Lower leg skin (tissue), 4 donors: ENCODE results near the gene DOCK3. TPM values are rescaled to one million over a fixed set of nuclear protein-coding genes. Genes with fewer than 3 reads are reported as not detected.
"Not testable (repeated sequence)": the region's sequence is repeated elsewhere in the genome, so short reads cannot be mapped to it uniquely, and the experiment has no call there.

Experiments
- DNase-seq, 2 donors: peaks; one replicate each; pipeline ENCODE4 v3.0.0-alpha.2; 2019; ENCODE audit warnings: low spot score in 2 of 2
- H3K4me3 ChIP-seq: fragments of 200-600 bp; sonication (generic); 2 replicates; pipeline ENCODE4 v1.5.1; 2017; ENCODE audit warnings: mild to moderate bottlenecking, low read depth; ENCODE audit not compliant: poor library complexity, severe bottlenecking
- POLR2A ChIP-seq, 2 donors: fragments of 450-650 bp; IDR thresholded peaks; one replicate each; pipeline ENCODE4 v1.6.1; 2016 to 2017; ENCODE audit warnings: antibody characterized with exemption in 2 of 2, mild to moderate bottlenecking in 1 of 2, moderate library complexity in 1 of 2
- WGBS, 2 donors: methylation state at CpG; one replicate each; pipeline ENCODE4 v1.1.5; 2018; 5-methylcytosine and 5-hydroxymethylcytosine counted together
- intact Hi-C: fragments of 100-400 bp; cut with DNase I; formaldehyde crosslinking; loops from one replicate; pipeline ENCODE4 v1.15.0; 2023; ENCODE audit warnings: low total_unique reads
- total RNA-seq, 4 donors: library from RNA; depleted of rRNA; stranded (reverse); fragments of >200 nt; gene quantifications; one replicate each; pipeline ENCODE4 v1.1.0, GENCODE V29; 2016
- TF ChIP-seq, protein P1 (sequence below), 3 donors: fragments of 450-650 bp; IDR thresholded peaks; one replicate each; pipeline ENCODE4 v1.5.1; 2016; ENCODE audit warnings: antibody characterized with exemption in 3 of 3, mild to moderate bottlenecking in 3 of 3, moderate library complexity in 2 of 3

DOCK3 gene
- total RNA-seq, 4 donors from 2014 or later: 2.0 to 4.5 (median 3.0) TPM

DNA sequence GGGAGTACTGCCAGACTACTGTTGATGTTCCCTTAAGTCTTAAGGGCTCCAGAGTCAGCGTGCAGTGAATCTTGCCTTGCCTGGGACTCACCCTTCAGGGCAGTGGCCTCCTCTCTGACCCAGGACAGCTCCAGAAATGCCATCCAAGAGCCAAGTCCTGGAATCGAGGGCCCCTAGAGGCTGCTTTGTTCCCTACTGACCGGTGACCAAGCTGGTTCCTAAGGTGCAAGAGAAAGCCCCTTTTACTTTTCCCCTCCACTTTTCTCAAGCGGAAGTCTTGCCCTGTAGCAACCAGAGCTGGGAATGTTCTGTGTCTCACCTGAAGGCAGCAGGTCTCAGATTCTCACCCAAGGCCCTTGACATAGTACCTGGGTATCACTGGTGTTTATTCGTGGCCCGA lies 238.0 kb downstream of the DOCK3 start:
- H3K4me3 ChIP-seq: no peak overlapping the region
- TF ChIP-seq, protein P1, sequence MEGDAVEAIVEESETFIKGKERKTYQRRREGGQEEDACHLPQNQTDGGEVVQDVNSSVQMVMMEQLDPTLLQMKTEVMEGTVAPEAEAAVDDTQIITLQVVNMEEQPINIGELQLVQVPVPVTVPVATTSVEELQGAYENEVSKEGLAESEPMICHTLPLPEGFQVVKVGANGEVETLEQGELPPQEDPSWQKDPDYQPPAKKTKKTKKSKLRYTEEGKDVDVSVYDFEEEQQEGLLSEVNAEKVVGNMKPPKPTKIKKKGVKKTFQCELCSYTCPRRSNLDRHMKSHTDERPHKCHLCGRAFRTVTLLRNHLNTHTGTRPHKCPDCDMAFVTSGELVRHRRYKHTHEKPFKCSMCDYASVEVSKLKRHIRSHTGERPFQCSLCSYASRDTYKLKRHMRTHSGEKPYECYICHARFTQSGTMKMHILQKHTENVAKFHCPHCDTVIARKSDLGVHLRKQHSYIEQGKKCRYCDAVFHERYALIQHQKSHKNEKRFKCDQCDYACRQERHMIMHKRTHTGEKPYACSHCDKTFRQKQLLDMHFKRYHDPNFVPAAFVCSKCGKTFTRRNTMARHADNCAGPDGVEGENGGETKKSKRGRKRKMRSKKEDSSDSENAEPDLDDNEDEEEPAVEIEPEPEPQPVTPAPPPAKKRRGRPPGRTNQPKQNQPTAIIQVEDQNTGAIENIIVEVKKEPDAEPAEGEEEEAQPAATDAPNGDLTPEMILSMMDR (IDR thresholded peaks at IDR 0.05): no peak
- TF ChIP-seq POLR2A (IDR thresholded peaks at IDR 0.05): no peak
- no peak for DNase-seq
- intact Hi-C loops: no loop called here
- 73 to 80% methylated on average over 6 of the region's 6 CpGs for whole genome bisulfite sequencing, 2 donors

DNA sequence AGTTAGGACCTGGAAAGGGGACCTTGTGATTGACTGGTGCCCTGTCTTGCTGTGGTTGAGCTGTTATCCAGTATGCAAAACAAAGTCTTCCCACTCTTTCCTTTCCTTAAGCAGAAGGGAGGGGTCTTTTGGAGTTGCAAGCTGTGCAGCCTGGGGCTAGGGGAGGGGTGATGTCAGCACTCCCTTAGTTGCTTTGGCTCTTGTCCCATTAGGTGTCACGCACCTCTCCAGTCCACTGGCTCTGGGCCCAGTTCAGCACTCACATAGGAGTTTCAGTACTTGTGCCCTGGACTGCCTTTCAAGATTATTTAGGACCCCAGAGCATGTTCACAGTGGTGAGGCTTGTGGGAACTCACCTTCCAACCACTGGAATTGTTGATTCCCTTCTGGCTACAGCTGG lies 238.5 kb downstream of the DOCK3 start:
- no peak for DNase-seq
- TF ChIP-seq, protein P1 (IDR thresholded peaks at IDR 0.05): no peak
- no peak for TF ChIP-seq POLR2A (IDR thresholded peaks at IDR 0.05)
- no peak overlapping the region for H3K4me3 ChIP-seq
- intact Hi-C loops: no loop called here
- 25 to 50% methylated on average over 1 of the region's 1 CpG for WGBS, 2 donors

DNA sequence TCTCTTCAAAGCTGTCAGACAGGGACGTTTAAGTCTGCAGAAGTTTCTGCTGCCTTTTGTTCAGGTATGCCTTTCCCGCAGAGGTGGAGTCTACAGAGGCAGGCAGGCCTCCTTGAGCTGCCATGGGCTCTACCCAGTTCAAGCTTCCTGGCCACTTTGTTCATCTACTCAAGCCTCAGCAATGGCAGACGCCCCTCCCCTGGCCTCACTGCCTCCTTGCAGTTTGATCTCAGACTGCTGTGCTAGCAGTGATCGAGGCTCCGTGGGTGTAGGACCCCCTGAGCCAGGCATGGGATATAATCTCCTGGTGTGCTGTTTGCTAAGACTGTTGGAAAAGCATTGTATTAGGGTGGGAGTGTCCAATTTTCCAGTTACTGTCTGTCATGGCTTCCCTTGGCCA lies 247.3 kb downstream of the DOCK3 start:
- intact Hi-C loops, H3K4me3 ChIP-seq, DNase-seq: not testable (repeated sequence)
- WGBS, 2 donors: 80 to 87% methylated on average over 5 of the region's 5 CpGs

DNA sequence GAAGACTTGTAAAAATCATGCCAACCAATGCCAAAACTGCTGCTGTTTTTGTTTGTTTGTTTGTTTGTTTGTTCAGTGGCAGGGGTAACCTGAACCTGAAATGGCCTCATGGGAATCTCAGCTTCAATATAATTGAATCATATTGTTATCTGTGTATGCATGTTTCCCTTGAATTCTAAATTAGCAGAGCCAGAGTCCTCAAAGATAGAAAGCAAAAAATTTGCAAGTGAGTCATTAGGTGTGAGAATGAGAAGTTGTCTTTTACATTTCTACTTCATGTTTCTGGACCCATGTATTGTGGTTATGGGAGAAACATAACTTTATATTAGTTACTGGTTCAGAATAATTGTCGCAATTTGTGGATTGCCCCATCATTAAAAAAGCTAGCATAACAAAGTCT lies 249.2 kb downstream of the DOCK3 start:
- intact Hi-C loops: no loop called here
- 94 to 97% methylated on average over 1 of the region's 1 CpG for WGBS, 2 donors
- TF ChIP-seq, protein P1 (IDR thresholded peaks at IDR 0.05): no peak
- no peak for TF ChIP-seq POLR2A (IDR thresholded peaks at IDR 0.05)
- DNase-seq: no peak
- no peak overlapping the region for H3K4me3 ChIP-seq

DNA sequence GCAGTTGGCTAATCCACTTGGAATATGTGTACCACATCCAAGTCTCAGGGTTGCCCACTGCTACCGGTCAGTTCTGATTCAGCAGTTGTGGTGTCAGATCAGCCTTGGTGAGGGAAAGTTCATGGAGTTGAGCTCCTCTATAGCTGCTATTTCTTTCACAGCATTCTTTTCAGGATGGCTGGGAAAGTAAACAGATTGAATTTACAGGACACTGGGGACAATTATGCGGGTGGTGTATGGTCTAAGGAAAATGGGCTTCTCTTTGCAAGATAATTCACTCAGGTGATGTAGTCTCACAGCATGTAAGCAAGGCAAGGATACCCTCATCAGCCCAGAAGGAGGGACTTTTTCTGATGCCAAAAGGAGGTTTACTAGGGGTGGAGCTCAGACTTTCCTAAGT lies 249.9 kb downstream of the DOCK3 start:
- 86 to 87% methylated on average over 2 of the region's 2 CpGs for WGBS, 2 donors

DNA sequence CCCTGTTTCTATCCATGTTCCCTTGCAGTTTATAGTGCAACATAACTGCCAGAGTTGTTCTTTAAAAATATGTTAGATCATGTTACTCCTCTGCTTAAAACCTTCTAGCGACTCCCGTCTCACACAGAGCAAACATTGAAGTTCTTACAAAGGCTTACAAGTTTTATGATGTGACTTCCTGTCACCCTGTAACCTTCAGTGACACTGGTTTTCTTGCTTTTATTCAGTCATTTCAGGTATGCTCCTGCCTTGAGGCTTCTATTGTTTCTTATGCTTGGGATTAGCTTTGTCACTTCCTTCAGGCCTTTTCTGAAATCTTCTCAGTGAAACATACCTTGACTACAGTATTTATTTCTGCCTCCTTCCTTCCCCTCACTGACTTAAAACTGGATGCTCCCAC lies 252.1 kb downstream of the DOCK3 start:
- 23 to 29% methylated on average over 2 of the region's 2 CpGs for WGBS, 2 donors
- intact Hi-C loops: no loop called here
- no peak for DNase-seq
- H3K4me3 ChIP-seq: no peak overlapping the region
- TF ChIP-seq, protein P1 (IDR thresholded peaks at IDR 0.05): no peak
- TF ChIP-seq POLR2A (IDR thresholded peaks at IDR 0.05): no peak

More for the DNA sequence above, 249.9 kb downstream of the DOCK3 start:
- intact Hi-C loops: no loop called here
- no peak overlapping the region for H3K4me3 ChIP-seq
- DNase-seq: no peak
- TF ChIP-seq, protein P1 (IDR thresholded peaks at IDR 0.05): no peak
- TF ChIP-seq POLR2A (IDR thresholded peaks at IDR 0.05): no peak
